ENCODE measurements around the gene C10orf105. TPM values are rescaled to one million over a fixed set of nuclear protein-coding genes. Genes with fewer than 3 reads are reported as not detected.

Gene C10orf105
- total RNA-seq, 1 donor from 2014 or later, result not detected

- DNase-seq (ENCODE audit: low read depth in 2 of 2), result no peak
Observed at GRCh38 chr10:71716426-71716825, 3.2 kb downstream of the C10orf105 start.

- DNase-seq (ENCODE audit: low read depth in 2 of 2), result no peak
Observed at GRCh38 chr10:71715860-71716259, 3.7 kb downstream of the C10orf105 start.

- no peak for DNase-seq (ENCODE audit: low read depth in 2 of 2)
Observed at GRCh38 chr10:71715026-71715425, 4.6 kb downstream of the C10orf105 start.

- no peak for DNase-seq (ENCODE audit: low read depth in 2 of 2)
Observed at GRCh38 chr10:71714592-71714991, 5.0 kb downstream of the C10orf105 start.

- DNase-seq (ENCODE audit: low read depth in 2 of 2), result no peak
Observed at GRCh38 chr10:71714031-71714410, 5.6 kb downstream of the C10orf105 start.

GRCh38 chr10:71713135-71714030, 6.2 kb downstream of the C10orf105 start:
- peak; percentile 38 to 43 for DNase-seq (ENCODE audit: low read depth in 2 of 2)

- no peak for DNase-seq (ENCODE audit: low read depth in 2 of 2)
Observed at GRCh38 chr10:71712572-71713134, 6.9 kb downstream of the C10orf105 start.

- no peak for DNase-seq (ENCODE audit: low read depth in 2 of 2)
Observed at GRCh38 chr10:71712170-71712569, 7.4 kb downstream of the C10orf105 start.

- DNase-seq (ENCODE audit: low read depth in 2 of 2), result no peak
Observed at GRCh38 chr10:71711052-71711623, 8.4 kb downstream of the C10orf105 start.

GRCh38 chr10:71710519-71710918, 9.1 kb downstream of the C10orf105 start:
- no peak for DNase-seq (ENCODE audit: low read depth in 2 of 2)

- no peak for DNase-seq (ENCODE audit: low read depth in 2 of 2)
Observed at GRCh38 chr10:71708897-71709882, 10.4 kb downstream of the C10orf105 start.

GRCh38 chr10:71708301-71708703, 11.3 kb downstream of the C10orf105 start:
- DNase-seq (ENCODE audit: low read depth in 2 of 2), result peak; percentile 41 to 67

- no peak for DNase-seq (ENCODE audit: low read depth in 2 of 2)
Observed at GRCh38 chr10:71707240-71707789, 12.3 kb downstream of the C10orf105 start.

- DNase-seq (ENCODE audit: low read depth in 2 of 2), result no peak
Observed at GRCh38 chr10:71706216-71707121, 13.1 kb downstream of the C10orf105 start.

GRCh38 chr10:71705582-71705981, 14.0 kb downstream of the C10orf105 start:
- no peak for DNase-seq (ENCODE audit: low read depth in 2 of 2)

GRCh38 chr10:71704816-71705215, 14.8 kb downstream of the C10orf105 start:
- DNase-seq (ENCODE audit: low read depth in 2 of 2), result no peak

- no peak for DNase-seq (ENCODE audit: low read depth in 2 of 2)
Observed at GRCh38 chr10:71703577-71703976, 16.0 kb downstream of the C10orf105 start.

GRCh38 chr10:71701496-71702132, 18.0 kb downstream of the C10orf105 start:
- DNase-seq (ENCODE audit: low read depth in 2 of 2), result no peak

GRCh38 chr10:71700731-71701368, 18.7 kb downstream of the C10orf105 start:
- DNase-seq (ENCODE audit: low read depth in 2 of 2), result no peak

All from lung microvascular endothelial cell (primary cell).